ENCODE measurements around the gene KIF5C. TPM values are rescaled to one million over a fixed set of nuclear protein-coding genes. Genes with fewer than 3 reads are reported as not detected.

The KIF5C gene
- total RNA-seq, 1 donor from 2014 or later, result 6.2 TPM

GRCh38 chr2:148926291-148926961 is 51.4 kb downstream of the KIF5C start:
- intact Hi-C loops (cut with DNase I), result no loop called here
- Histone ChIP-seq H3K4me1 (no peaks in the 10 kb centered on the region), H3K9me3 (no peaks in the 10 kb centered on the region), H3K4me3 (no peak overlapping the region), H3K36me3 (no peaks in the 10 kb centered on the region), H3K27me3 (no peaks in the 10 kb centered on the region), H3K27ac (no peak overlapping the region)
- TF ChIP-seq CTCF (IDR thresholded peaks at IDR 0.05), result peak; percentile 14 to 52 (median 16)
- DNase-seq (ENCODE audit: low spot score in 2 of 2), result no peak

GRCh38 chr2:148926981-148927401 is 52.0 kb downstream of the KIF5C start:
- intact Hi-C loops (cut with DNase I), result no loop called here
- no peak overlapping the region for H3K4me3 ChIP-seq
- no peak for DNase-seq (ENCODE audit: low spot score in 2 of 2)
- TF ChIP-seq CTCF (IDR thresholded peaks at IDR 0.05), result no peak
- no peaks in the 10 kb centered on the region for H3K27me3 ChIP-seq
- no peaks in the 10 kb centered on the region for H3K36me3 ChIP-seq
- no peak overlapping the region for H3K27ac ChIP-seq
- no peaks in the 10 kb centered on the region for H3K4me1 ChIP-seq
- no peaks in the 10 kb centered on the region for H3K9me3 ChIP-seq

- no peak overlapping the region for H3K4me3 ChIP-seq
- intact Hi-C loops (cut with DNase I), result no loop called here
- H3K27ac ChIP-seq, result no peak overlapping the region
- TF ChIP-seq CTCF (IDR thresholded peaks at IDR 0.05), result no peak
- no peaks in the 10 kb centered on the region for H3K36me3 ChIP-seq
- no peak for DNase-seq (ENCODE audit: low spot score in 2 of 2)
- no peaks in the 10 kb centered on the region for H3K27me3 ChIP-seq
- H3K9me3 ChIP-seq, result no peaks in the 10 kb centered on the region
- no peaks in the 10 kb centered on the region for H3K4me1 ChIP-seq
These were observed 53.4 kb downstream of the KIF5C start for GRCh38 chr2:148928395-148928794.

GRCh38 chr2:148930046-148930775 is 55.2 kb downstream of the KIF5C start:
- H3K27ac ChIP-seq, result no peak overlapping the region
- intact Hi-C loops (cut with DNase I), result no loop called here
- no peaks in the 10 kb centered on the region for H3K4me1 ChIP-seq
- H3K4me3 ChIP-seq, result no peak overlapping the region
- DNase-seq (ENCODE audit: low spot score in 2 of 2), result no peak
- no peaks in the 10 kb centered on the region for H3K36me3 ChIP-seq
- no peaks in the 10 kb centered on the region for H3K9me3 ChIP-seq
- no peaks in the 10 kb centered on the region for H3K27me3 ChIP-seq
- no peak for TF ChIP-seq CTCF (IDR thresholded peaks at IDR 0.05)

GRCh38 chr2:148932536-148932935 is 57.5 kb downstream of the KIF5C start:
- no peak for DNase-seq (ENCODE audit: low spot score in 2 of 2)
- Histone ChIP-seq H3K9me3 (no peaks in the 10 kb centered on the region), H3K27ac (no peak overlapping the region), H3K27me3 (no peaks in the 10 kb centered on the region), H3K4me1 (no peaks in the 10 kb centered on the region), H3K4me3 (no peak overlapping the region), H3K36me3 (no peaks in the 10 kb centered on the region)
- intact Hi-C loops (cut with DNase I), result no loop called here
- no peak for TF ChIP-seq CTCF (IDR thresholded peaks at IDR 0.05)
